Stimulated activated naive CD8-positive, alpha-beta T cell treated with anti-CD3 and anti-CD28 coated beads, Interleukin-15, Interleukin-2, amounts not matched to agents 100 U/mL and 50 U/mL, for 24 hours (primary cell): ENCODE measurements around the gene HS6ST3.

Experiments
- ATAC-seq: fragments of 150-1000 bp; cut with Tn5 transposase; one replicate; pipeline ENCODE4 v1.10.0; 2021
- DNase-seq: peaks from one replicate; pipeline ENCODE4 v3.0.0; 2021

HS6ST3 gene

GRCh38 chr13:96794669-96795068 lies 704.8 kb downstream of the HS6ST3 start:
- no peak for ATAC-seq
- no peak for DNase-seq

- no peak for ATAC-seq
Observed at GRCh38 chr13:96795670-96796069, 705.8 kb downstream of the HS6ST3 start.

GRCh38 chr13:96796091-96796633 lies 706.3 kb downstream of the HS6ST3 start:
- no peak for ATAC-seq
- no peak for DNase-seq

More at GRCh38 chr13:96795670-96796069, 705.8 kb downstream of the HS6ST3 start:
- no peak for DNase-seq

GRCh38 chr13:96797136-96797535 lies 707.2 kb downstream of the HS6ST3 start:
- DNase-seq (no peak), ATAC-seq (no peak)

- no peak for ATAC-seq
- DNase-seq: no peak
Observed at GRCh38 chr13:96803456-96804100, 713.7 kb downstream of the HS6ST3 start.

GRCh38 chr13:96804174-96804573 lies 714.3 kb downstream of the HS6ST3 start:
- ATAC-seq (no peak), DNase-seq (no peak)

GRCh38 chr13:96806746-96807145 lies 716.8 kb downstream of the HS6ST3 start:
- ATAC-seq: no peak
- DNase-seq: no peak

- no peak for DNase-seq
- ATAC-seq: no peak
Observed at GRCh38 chr13:96809366-96810096, 719.6 kb downstream of the HS6ST3 start.

GRCh38 chr13:96810104-96810503 lies 720.2 kb downstream of the HS6ST3 start:
- no peak for DNase-seq
- no peak for ATAC-seq

GRCh38 chr13:96811049-96811448 lies 721.1 kb downstream of the HS6ST3 start:
- DNase-seq: no peak
- no peak for ATAC-seq

- no peak for ATAC-seq
Observed at GRCh38 chr13:96816261-96816660, 726.4 kb downstream of the HS6ST3 start.

GRCh38 chr13:96816874-96817273 lies 727.0 kb downstream of the HS6ST3 start:
- ATAC-seq (no peak), DNase-seq (no peak)

More at GRCh38 chr13:96816261-96816660, 726.4 kb downstream of the HS6ST3 start:
- DNase-seq: no peak

- ATAC-seq (no peak), DNase-seq (no peak)
Observed at GRCh38 chr13:96817336-96817941, 727.5 kb downstream of the HS6ST3 start.

GRCh38 chr13:96819375-96819774 lies 729.5 kb downstream of the HS6ST3 start:
- DNase-seq: no peak
- ATAC-seq: no peak

- no peak for ATAC-seq
- no peak for DNase-seq
Observed at GRCh38 chr13:96821381-96821780, 731.5 kb downstream of the HS6ST3 start.

- DNase-seq (no peak), ATAC-seq (no peak)
Observed at GRCh38 chr13:96821971-96822370, 732.1 kb downstream of the HS6ST3 start.

GRCh38 chr13:96822895-96823294 lies 733.0 kb downstream of the HS6ST3 start:
- DNase-seq (no peak), ATAC-seq (no peak)

GRCh38 chr13:96824140-96824539 lies 734.2 kb downstream of the HS6ST3 start:
- no peak for ATAC-seq
- no peak for DNase-seq

- no peak for DNase-seq
- no peak for ATAC-seq
Observed at GRCh38 chr13:96825653-96826052, 735.7 kb downstream of the HS6ST3 start.

- ATAC-seq (no peak), DNase-seq (no peak)
Observed at GRCh38 chr13:96834626-96835025, 744.7 kb downstream of the HS6ST3 start.

- ATAC-seq (no peak), DNase-seq (no peak)
Observed at GRCh38 chr13:96835546-96835945, 745.6 kb downstream of the HS6ST3 start.

- DNase-seq (no peak), ATAC-seq (no peak)
Observed at GRCh38 chr13:96836733-96837132, 746.8 kb downstream of the HS6ST3 start.

- no peak for ATAC-seq
- DNase-seq: no peak
Observed at GRCh38 chr13:96837809-96838208, 747.9 kb downstream of the HS6ST3 start.
